HCT116 (cell line): ENCODE data around the gene NFATC1. TPM values are rescaled to one million over a fixed set of nuclear protein-coding genes. Genes with fewer than 3 reads are reported as not detected.

Source experiments
- ATAC-seq: fragments of 200-7000 bp; cut with Tn5 transposase; 2 replicates; pipeline ENCODE4 v1.9.1; 2020; ENCODE audit warnings: mild to moderate bottlenecking, moderate library complexity
- BruUV-seq: library from RNA; stranded (reverse); fragments of 400-500 nt; replicated peaks from 2 replicates; lab custom pipeline; 2021; lab: Mats Ljungman, UMichigan
- CTCF ChIA-PET: fragments of 300-600 bp; sonication (Branson Sonifier 250); formaldehyde crosslinking; loops from one replicate; lab custom pipeline; 2021; ENCODE audit warnings: antibody characterized with exemption; lab: Charles Lee
- POLR2A ChIA-PET: fragments of 300-600, 350-600 bp; sonication (Branson Sonifier 250); formaldehyde crosslinking; loops from one replicate; lab custom pipeline; 2021; ENCODE audit warnings: antibody characterized with exemption; lab: Charles Lee
- RAD21 ChIA-PET, 2 experiments: fragments of 300-600 bp; sonication (Branson Sonifier 250); formaldehyde crosslinking; loops; one replicate each; lab custom pipeline; 2023; ENCODE audit warnings: low total read pairs in 2 of 2; ENCODE audit not compliant: uncharacterized antibody in 2 of 2, unreplicated experiment in 2 of 2, low non-redundant PET in 1 of 2; lab: Charles Lee
- DNase-seq: peaks from one replicate; pipeline ENCODE4 v3.0.0-alpha.2; 2010; ENCODE audit warnings: low read depth, low spot score
- H2AFZ ChIP-seq: fragments of 200-600 bp; shearing (Covaris generic), sonication (generic); 2 replicates; pipeline ENCODE4 v1.6.1; 2017; ENCODE audit warnings: low read depth, mixed run types, mixed read lengths, antibody characterized with exemption, low read length; ENCODE audit not compliant: poor library complexity, severe bottlenecking
- H3K27ac ChIP-seq: 2 replicates; pipeline ENCODE4 v1.5.1; 2012; ENCODE audit warnings: low read depth, low read length
- H3K27me3 ChIP-seq: fragments of 200-600 bp; sonication (generic); 2 replicates; pipeline ENCODE4 v1.6.1; 2016; ENCODE audit warnings: mixed run types, low read length, mixed read lengths; ENCODE audit not compliant: insufficient read depth
- H3K36me3 ChIP-seq, 2 experiments: fragments of 200-500 bp in 1 of 2; fragments of 200-600 bp in 1 of 2; sonication (Bioruptor generic) in 1 of 2; sonication (generic) in 1 of 2; 2 replicates each; pipeline versions ENCODE4 v1.5.1 to v1.6.1; 2014 to 2016; ENCODE audit warnings: low read length in 2 of 2, inconsistent platforms in 1 of 2, mixed read lengths in 1 of 2, mixed run types in 1 of 2; ENCODE audit not compliant: insufficient read depth in 2 of 2, control insufficient read depth in 1 of 2
- H3K4me1 ChIP-seq, 2 experiments: fragments of 200-600 bp in 1 of 2; sonication (generic) in 1 of 2; 2 replicates each; pipeline versions ENCODE4 v1.5.1 to v1.6.1; 2012 to 2017; ENCODE audit warnings: low read length in 2 of 2, inconsistent platforms in 1 of 2, mild to moderate bottlenecking in 1 of 2, mixed read lengths in 1 of 2, mixed run types in 1 of 2, moderate library complexity in 1 of 2; ENCODE audit not compliant: insufficient read depth in 2 of 2, control insufficient read depth in 1 of 2
- H3K4me2 ChIP-seq: fragments of 200-600 bp; sonication (generic); 2 replicates; pipeline ENCODE4 v1.6.1; 2017; ENCODE audit warnings: mixed run types, low read length, mixed read lengths
- H3K4me3 ChIP-seq, 2 experiments: fragments of 200-600 bp in 1 of 2; sonication (generic) in 1 of 2; replicated peaks in 1 of 2; 2 replicates each; pipeline ENCODE4 v1.5.1; 2011 to 2016; ENCODE audit warnings: low read length in 2 of 2, control low read depth in 1 of 2, low read depth in 1 of 2, mild to moderate bottlenecking in 1 of 2, mixed read lengths in 1 of 2, mixed run types in 1 of 2
- H3K79me2 ChIP-seq: fragments of 200-600 bp; sonication (generic); 2 replicates; pipeline ENCODE4 v1.6.1; 2017; ENCODE audit warnings: mild to moderate bottlenecking, mixed run types, low read length, moderate library complexity, mixed read lengths; ENCODE audit not compliant: insufficient read depth
- H3K9ac ChIP-seq: fragments of 200-600 bp; sonication (generic); 2 replicates; pipeline ENCODE4 v1.6.1; 2016; ENCODE audit warnings: low read length, mixed read lengths
- H3K9me2 ChIP-seq: fragments of 200-600 bp; sonication (generic), shearing (Covaris generic); 2 replicates; pipeline ENCODE4 v1.6.1; 2017; ENCODE audit warnings: mixed run types, mild to moderate bottlenecking, moderate library complexity; ENCODE audit not compliant: insufficient read depth
- H3K9me3 ChIP-seq, 2 experiments: fragments of 200-500 bp in 1 of 2; fragments of 200-600 bp in 1 of 2; sonication (Bioruptor generic) in 1 of 2; sonication (generic) in 1 of 2; 2 replicates each; pipeline ENCODE4 v1.6.1; 2014 to 2017; ENCODE audit warnings: low read length in 2 of 2, mixed read lengths in 2 of 2, inconsistent platforms in 1 of 2, low read depth in 1 of 2, mild to moderate bottlenecking in 1 of 2, mixed run types in 1 of 2, moderate library complexity in 1 of 2; ENCODE audit not compliant: control insufficient read depth in 1 of 2, insufficient read depth in 1 of 2
- H4K20me1 ChIP-seq: fragments of 200-600 bp; sonication (generic), shearing (Covaris generic); 2 replicates; pipeline ENCODE4 v1.6.1; 2017; ENCODE audit warnings: mixed run types, mild to moderate bottlenecking, moderate library complexity; ENCODE audit not compliant: insufficient read depth
- CBX3 ChIP-seq: IDR thresholded peaks from 2 replicates; pipeline ENCODE4 v1.6.1; 2012; ENCODE audit warnings: low read depth
- EZH2phosphoT487 ChIP-seq: fragments of 200-600 bp; IDR thresholded peaks from 2 replicates; pipeline ENCODE4 v1.6.1; 2018; ENCODE audit warnings: antibody characterized with exemption, borderline replicate concordance
- POLR2A ChIP-seq: IDR thresholded peaks from 2 replicates; pipeline ENCODE4 v1.7.0; 2011; ENCODE audit warnings: borderline replicate concordance; ENCODE audit not compliant: insufficient read depth, insufficient read length; ENCODE audit errors: extremely low read depth
- RAD21 ChIP-seq: IDR thresholded peaks from 2 replicates; pipeline ENCODE4 v1.6.1; 2012; ENCODE audit warnings: low read depth, mild to moderate bottlenecking
- SIN3A ChIP-seq: IDR thresholded peaks from 2 replicates; pipeline ENCODE4 v1.6.1; 2012; ENCODE audit warnings: low read depth
- SP1 ChIP-seq: IDR thresholded peaks from 2 replicates; pipeline ENCODE4 v1.6.1; 2012; ENCODE audit warnings: low read depth
- SRF ChIP-seq: IDR thresholded peaks from 2 replicates; pipeline ENCODE4 v1.6.1; 2012; ENCODE audit warnings: low read depth
- intact Hi-C: fragments of 100-400 bp; cut with micrococcal nuclease; formaldehyde crosslinking; loops from 2 replicates; pipeline ENCODE4 v1.10.0; 2022
- total RNA-seq: library from RNA; stranded (reverse); gene quantifications from one replicate; pipeline ENCODE4 v1.2.1, GENCODE V29; 2021; ENCODE audit not compliant: unreplicated experiment
- TF ChIP-seq, protein P1 (sequence below): IDR thresholded peaks from 2 replicates; pipeline ENCODE4 v1.6.1; 2011; ENCODE audit warnings: mild to moderate bottlenecking, low read length, moderate library complexity; ENCODE audit not compliant: insufficient replicate concordance; ENCODE audit errors: extremely low read depth
- TF ChIP-seq, protein P2 (sequence below): IDR thresholded peaks from 2 replicates; pipeline ENCODE4 v1.6.1; 2012

The NFATC1 gene
- total RNA-seq, 1 experiment from 2014 or later: 20.8 TPM

DNA sequence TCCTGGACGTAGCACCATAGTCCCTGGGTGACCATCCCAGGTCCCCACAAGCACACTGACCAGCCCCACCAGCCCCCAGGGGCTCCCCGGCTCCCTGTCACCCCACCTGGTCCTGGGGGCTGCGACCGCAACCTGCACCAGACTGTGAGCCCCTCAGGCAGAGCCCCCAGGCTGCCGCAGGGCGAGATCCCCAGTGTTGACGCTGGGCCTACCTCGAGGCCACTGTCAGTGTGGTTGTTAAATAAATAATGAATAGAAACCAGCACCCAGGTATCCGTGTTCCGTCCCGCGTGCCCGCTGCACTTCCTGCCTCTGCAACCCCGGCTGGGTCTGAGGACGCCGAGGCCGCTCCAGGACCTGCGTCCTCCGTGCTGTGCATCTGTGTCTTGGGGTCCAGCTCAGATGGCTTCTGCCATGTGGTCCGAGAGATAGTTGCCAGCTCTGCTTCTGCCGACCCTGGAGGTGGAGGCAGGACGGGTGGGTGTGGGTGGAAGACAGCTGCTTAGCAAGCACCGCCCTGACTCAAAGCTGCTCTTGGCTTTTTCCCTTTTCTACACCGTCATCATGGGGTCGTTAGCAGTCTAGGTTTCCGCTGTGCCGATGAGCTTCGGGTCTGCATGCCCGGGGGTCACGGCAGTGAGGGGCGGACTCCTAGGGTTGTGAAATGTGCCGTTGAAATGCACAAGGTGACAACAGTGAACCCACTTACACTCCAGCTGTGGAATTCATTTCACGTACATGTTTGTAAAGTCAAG is 74.2 kb downstream of the NFATC1 start:
- Histone ChIP-seq H3K4me3 (no peak overlapping the region), H3K4me1 (no peaks in the 10 kb centered on the region), H3K27me3 (no peaks in the 10 kb centered on the region), H3K27ac (no peak overlapping the region), H2AFZ (no peak overlapping the region), H4K20me1 (no peaks in the 10 kb centered on the region), H3K9me2 (no peaks in the 10 kb centered on the region), H3K9me3 (no peaks in the 10 kb centered on the region), H3K9ac (no peak overlapping the region), H3K79me2 (no peaks in the 10 kb centered on the region), H3K4me2 (no peak overlapping the region), H3K36me3 (no peaks in the 10 kb centered on the region)
- ATAC-seq: no peak
- intact Hi-C loops: no loop called here
- ChIA-PET POLR2A (no interaction called here), CTCF (no interaction called here), RAD21 (no interaction called here)
- BruUV-seq: no TSS peak
- TF ChIP-seq, protein P1, sequence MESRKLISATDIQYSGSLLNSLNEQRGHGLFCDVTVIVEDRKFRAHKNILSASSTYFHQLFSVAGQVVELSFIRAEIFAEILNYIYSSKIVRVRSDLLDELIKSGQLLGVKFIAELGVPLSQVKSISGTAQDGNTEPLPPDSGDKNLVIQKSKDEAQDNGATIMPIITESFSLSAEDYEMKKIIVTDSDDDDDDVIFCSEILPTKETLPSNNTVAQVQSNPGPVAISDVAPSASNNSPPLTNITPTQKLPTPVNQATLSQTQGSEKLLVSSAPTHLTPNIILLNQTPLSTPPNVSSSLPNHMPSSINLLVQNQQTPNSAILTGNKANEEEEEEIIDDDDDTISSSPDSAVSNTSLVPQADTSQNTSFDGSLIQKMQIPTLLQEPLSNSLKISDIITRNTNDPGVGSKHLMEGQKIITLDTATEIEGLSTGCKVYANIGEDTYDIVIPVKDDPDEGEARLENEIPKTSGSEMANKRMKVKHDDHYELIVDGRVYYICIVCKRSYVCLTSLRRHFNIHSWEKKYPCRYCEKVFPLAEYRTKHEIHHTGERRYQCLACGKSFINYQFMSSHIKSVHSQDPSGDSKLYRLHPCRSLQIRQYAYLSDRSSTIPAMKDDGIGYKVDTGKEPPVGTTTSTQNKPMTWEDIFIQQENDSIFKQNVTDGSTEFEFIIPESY: no peak
- no peak for TF ChIP-seq SRF
- DNase-seq: no peak

DNA sequence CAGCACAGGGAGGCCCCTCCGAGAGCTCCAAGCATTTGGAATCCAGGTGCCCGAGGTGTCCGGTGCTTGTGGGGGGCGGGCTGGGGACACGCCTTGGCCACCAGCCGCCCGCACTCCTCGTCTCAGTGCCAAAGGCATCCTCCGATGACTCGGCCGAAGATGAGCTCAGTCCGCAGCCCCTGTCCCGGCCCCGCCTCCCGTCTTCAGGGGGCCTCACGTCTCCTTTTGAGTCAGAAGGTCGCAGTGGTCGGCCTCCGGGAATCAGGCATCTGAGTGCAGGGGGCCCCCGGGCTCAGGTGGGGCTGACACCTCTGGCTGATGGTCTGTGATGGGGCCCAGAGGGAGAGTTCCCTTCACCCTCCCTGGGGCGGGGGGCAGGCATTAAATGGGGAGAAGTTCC is 74.8 kb downstream of the NFATC1 start:
- RAD21 ChIA-PET: no interaction called here
- no peak for TF ChIP-seq RAD21
- no peak for TF ChIP-seq SP1
- no peak for TF ChIP-seq SIN3A
- TF ChIP-seq CBX3: no peak
- TF ChIP-seq, protein P2, sequence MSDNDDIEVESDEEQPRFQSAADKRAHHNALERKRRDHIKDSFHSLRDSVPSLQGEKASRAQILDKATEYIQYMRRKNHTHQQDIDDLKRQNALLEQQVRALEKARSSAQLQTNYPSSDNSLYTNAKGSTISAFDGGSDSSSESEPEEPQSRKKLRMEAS: no peak
- no peak for TF ChIP-seq POLR2A
- TF ChIP-seq EZH2phosphoT487: no peak

More for the DNA sequence above, 74.8 kb downstream of the NFATC1 start:
- ATAC-seq (no peak), DNase-seq (no peak)
- Histone ChIP-seq H3K79me2 (no peaks in the 10 kb centered on the region), H3K36me3 (no peaks in the 10 kb centered on the region), H3K9ac (no peak overlapping the region), H3K4me2 (no peak overlapping the region), H3K9me2 (no peaks in the 10 kb centered on the region), H4K20me1 (no peaks in the 10 kb centered on the region), H3K4me1 (no peaks in the 10 kb centered on the region), H3K9me3 (no peaks in the 10 kb centered on the region), H3K27ac (no peak overlapping the region), H3K4me3 (no peak overlapping the region), H2AFZ (no peak overlapping the region), H3K27me3 (no peaks in the 10 kb centered on the region)
- no TSS peak for BruUV-seq
- CTCF ChIA-PET: no interaction called here
- POLR2A ChIA-PET: no interaction called here
- intact Hi-C loops: no loop called here
